CD4-positive, alpha-beta T cell (primary cell): ENCODE data around the gene PHF2. TPM values are rescaled to one million over a fixed set of nuclear protein-coding genes. Genes with fewer than 3 reads are reported as not detected.

ENCODE experiments used
- ATAC-seq: fragments of 200-7000 bp; cut with Tn5 transposase; one replicate; pipeline ENCODE4 v1.10.0; 2022; ENCODE audit warnings: mild to moderate bottlenecking; ENCODE audit not compliant: poor library complexity
- CTCF ChIA-PET: fragments of 350-600 bp; sonication (Branson Sonifier 250); formaldehyde crosslinking; loops from one replicate; lab custom pipeline; 2021; ENCODE audit warnings: antibody characterized with exemption, inconsistent platforms; lab: Charles Lee
- POLR2A ChIA-PET: fragments of 350-600 bp; sonication (Branson Sonifier 250); formaldehyde crosslinking; loops from one replicate; lab custom pipeline; 2021; ENCODE audit warnings: antibody characterized with exemption, inconsistent platforms; lab: Charles Lee
- DNase-seq, 14 experiments: peaks; one replicate each; pipeline ENCODE4 v3.0.0-alpha.2; 2013 to 2020; ENCODE audit warnings: mixed read lengths in 2 of 14
- H3K27ac ChIP-seq, 2 donors: one replicate each; pipeline versions ENCODE4 v1.5.1 to v1.7.0; 2013; ENCODE audit warnings: low read length in 2 of 2, low read depth in 1 of 2, mild to moderate bottlenecking in 1 of 2
- H3K27me3 ChIP-seq, 2 experiments: 1 replicate in 1 of 2; 2 replicates in 1 of 2; pipeline versions ENCODE4 v1.6.1 to v1.7.0; 2013; ENCODE audit warnings: low read length in 2 of 2, control low read depth in 1 of 2, mild to moderate bottlenecking in 1 of 2, moderate library complexity in 1 of 2; ENCODE audit not compliant: insufficient read depth in 2 of 2, control insufficient read depth in 1 of 2
- H3K36me3 ChIP-seq: one replicate; pipeline ENCODE4 v1.6.1; 2013; ENCODE audit warnings: low read length, control low read depth; ENCODE audit not compliant: insufficient read depth
- H3K4me1 ChIP-seq: one replicate; pipeline ENCODE4 v1.6.1; 2013; ENCODE audit warnings: low read length, control low read depth; ENCODE audit not compliant: insufficient read depth
- H3K4me3 ChIP-seq: one replicate; pipeline ENCODE4 v1.5.1; 2013; ENCODE audit warnings: mild to moderate bottlenecking, low read length, moderate library complexity
- H3K9me3 ChIP-seq, 2 experiments: 1 replicate in 1 of 2; 2 replicates in 1 of 2; pipeline versions ENCODE4 v1.6.1 to v1.7.0; 2013; ENCODE audit warnings: low read length in 2 of 2, mild to moderate bottlenecking in 2 of 2, control low read depth in 1 of 2, moderate library complexity in 1 of 2; ENCODE audit not compliant: control insufficient read depth in 1 of 2, insufficient read depth in 1 of 2
- H3K27ac Mint-ChIP-seq: one replicate; pipeline ENCODE4 v1.8.0; 2020; ENCODE audit warnings: mixed read lengths
- H3K27me3 Mint-ChIP-seq: one replicate; pipeline ENCODE4 v1.8.0; 2021; ENCODE audit warnings: mixed read lengths
- H3K36me3 Mint-ChIP-seq: one replicate; pipeline ENCODE4 v1.8.0; 2021; ENCODE audit warnings: low read depth, mixed read lengths
- H3K4me1 Mint-ChIP-seq: one replicate; pipeline ENCODE4 v1.8.0; 2021; ENCODE audit warnings: low read depth, mixed read lengths
- H3K4me3 Mint-ChIP-seq: one replicate; pipeline ENCODE4 v1.8.0; 2020; ENCODE audit warnings: mild to moderate bottlenecking, mixed read lengths
- H3K9me3 Mint-ChIP-seq: one replicate; pipeline ENCODE4 v1.8.0; 2020; ENCODE audit warnings: mixed read lengths
- intact Hi-C, 2 experiments: fragments of 100-400 bp; cut with DNase I in 1 of 2; cut with micrococcal nuclease in 1 of 2; formaldehyde crosslinking; loops; one replicate each; pipeline versions ENCODE4 v1.15.1 to v1.9.0; 2023 to 2025; cut with DNase I, micrococcal nuclease
- total RNA-seq, 174 experiments: library from RNA in 2 of 174; stranded (reverse) in 2 of 174; gene quantifications; one replicate each; pipeline ENCODE4 v1.2.3 and lab custom pipeline; 2021 to 2026
- TF ChIP-seq, protein P1 (sequence below): fragments of 200-600 bp; IDR thresholded peaks from one replicate; pipeline ENCODE4 v1.8.0; 2022; ENCODE audit warnings: antibody characterized with exemption, mild to moderate bottlenecking

PHF2 gene
- total RNA-seq, 2 experiments from 2014 or later = 27.3 to 28.8 TPM

- Histone ChIP-seq H3K36me3 (no peaks in the 10 kb centered on the region), H3K4me3 (no peak overlapping the region), H3K4me1 (peaks cover 28% of the 10 kb centered on the region), H3K27me3 (no peaks in the 10 kb centered on the region), H3K27ac (no peak overlapping the region), H3K9me3 (peaks cover 2 to 5% of the 10 kb centered on the region in 2 experiments)
- DNase-seq = no peak
- Mint-ChIP-seq H3K4me1 (peaks cover 21% of the 10 kb centered on the region), H3K4me3 (no peak overlapping the region), H3K27me3 (no peaks in the 10 kb centered on the region), H3K36me3 (peaks cover 3% of the 10 kb centered on the region), H3K27ac (no peak overlapping the region), H3K9me3 (peaks cover 3% of the 10 kb centered on the region)
- intact Hi-C loops = no loop called here
- POLR2A ChIA-PET = no interaction called here
- ATAC-seq = no peak
- CTCF ChIA-PET = no interaction called here
- TF ChIP-seq, protein P1, sequence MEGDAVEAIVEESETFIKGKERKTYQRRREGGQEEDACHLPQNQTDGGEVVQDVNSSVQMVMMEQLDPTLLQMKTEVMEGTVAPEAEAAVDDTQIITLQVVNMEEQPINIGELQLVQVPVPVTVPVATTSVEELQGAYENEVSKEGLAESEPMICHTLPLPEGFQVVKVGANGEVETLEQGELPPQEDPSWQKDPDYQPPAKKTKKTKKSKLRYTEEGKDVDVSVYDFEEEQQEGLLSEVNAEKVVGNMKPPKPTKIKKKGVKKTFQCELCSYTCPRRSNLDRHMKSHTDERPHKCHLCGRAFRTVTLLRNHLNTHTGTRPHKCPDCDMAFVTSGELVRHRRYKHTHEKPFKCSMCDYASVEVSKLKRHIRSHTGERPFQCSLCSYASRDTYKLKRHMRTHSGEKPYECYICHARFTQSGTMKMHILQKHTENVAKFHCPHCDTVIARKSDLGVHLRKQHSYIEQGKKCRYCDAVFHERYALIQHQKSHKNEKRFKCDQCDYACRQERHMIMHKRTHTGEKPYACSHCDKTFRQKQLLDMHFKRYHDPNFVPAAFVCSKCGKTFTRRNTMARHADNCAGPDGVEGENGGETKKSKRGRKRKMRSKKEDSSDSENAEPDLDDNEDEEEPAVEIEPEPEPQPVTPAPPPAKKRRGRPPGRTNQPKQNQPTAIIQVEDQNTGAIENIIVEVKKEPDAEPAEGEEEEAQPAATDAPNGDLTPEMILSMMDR = no peak
Observed at GRCh38 chr9:93622691-93623090, 46.3 kb downstream of the PHF2 start.

GRCh38 chr9:93623753-93624152 is 47.4 kb downstream of the PHF2 start:
- peaks cover 7% of the 10 kb centered on the region for H3K9me3 Mint-ChIP-seq
- Histone ChIP-seq H3K4me1 (peaks cover 28% of the 10 kb centered on the region), H3K27me3 (no peaks in the 10 kb centered on the region), H3K36me3 (no peaks in the 10 kb centered on the region), H3K27ac (no peak overlapping the region), H3K4me3 (no peak overlapping the region), H3K9me3 (peaks cover 8 to 11% of the 10 kb centered on the region in 2 experiments)
- no peaks in the 10 kb centered on the region for H3K27me3 Mint-ChIP-seq
- ChIA-PET POLR2A (no interaction called here), CTCF (no interaction called here)
- ATAC-seq = no peak
- H3K36me3 Mint-ChIP-seq = peaks cover 13% of the 10 kb centered on the region
- peaks cover 10% of the 10 kb centered on the region for H3K4me1 Mint-ChIP-seq
- intact Hi-C loops = no loop called here
- TF ChIP-seq, protein P1 = no peak
- H3K4me3 Mint-ChIP-seq = no peak overlapping the region
- no peak for DNase-seq
- no peak overlapping the region for H3K27ac Mint-ChIP-seq

DNA sequence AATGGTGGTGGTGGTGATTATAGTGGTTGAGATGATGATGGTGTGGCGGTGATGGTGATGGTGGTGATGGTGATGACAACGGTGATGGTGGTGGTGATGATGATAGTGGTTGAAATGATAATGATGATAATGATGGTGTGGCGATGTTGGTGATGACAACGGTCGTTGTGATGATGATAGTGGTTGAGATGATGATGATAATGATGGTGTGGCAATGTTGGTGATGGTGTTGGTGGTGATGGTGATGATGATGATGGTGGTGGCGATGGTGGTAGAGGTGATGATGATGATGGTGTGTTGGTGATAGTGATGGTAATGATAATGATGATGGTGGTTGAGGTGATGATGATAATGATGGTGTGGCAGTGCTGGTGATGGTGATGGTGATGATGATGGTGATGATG is 48.0 kb downstream of the PHF2 start:
- ATAC-seq = no peak
- no peak overlapping the region for H3K4me3 Mint-ChIP-seq
- DNase-seq = no peak
- Histone ChIP-seq H3K4me1 (peaks cover 22% of the 10 kb centered on the region), H3K27me3 (no peaks in the 10 kb centered on the region), H3K9me3 (peaks cover 8 to 11% of the 10 kb centered on the region in 2 experiments), H3K4me3 (no peak overlapping the region), H3K36me3 (peaks cover 3% of the 10 kb centered on the region), H3K27ac (no peak overlapping the region)
- TF ChIP-seq, protein P1 = no peak
- H3K27ac Mint-ChIP-seq = no peak overlapping the region
- peaks cover 8% of the 10 kb centered on the region for H3K4me1 Mint-ChIP-seq
- ChIA-PET POLR2A (no interaction called here), CTCF (no interaction called here)
- intact Hi-C loops = no loop called here
- no peaks in the 10 kb centered on the region for H3K27me3 Mint-ChIP-seq
- peaks cover 13% of the 10 kb centered on the region for H3K36me3 Mint-ChIP-seq
- peaks cover 7% of the 10 kb centered on the region for H3K9me3 Mint-ChIP-seq
